GM19193 (cell line): ENCODE measurements around the gene CERS1.

ENCODE experiments used
- POLR2A ChIP-seq: IDR thresholded peaks from 4 replicates; pipeline ENCODE4 v1.6.1; 2011; ENCODE audit not compliant: insufficient read depth, insufficient read length; ENCODE audit errors: extremely low read depth

The CERS1 gene

GRCh38 chr19:18847549-18848463 lies 48.2 kb downstream of the CERS1 start:
- no peak for TF ChIP-seq POLR2A

GRCh38 chr19:18846862-18847548 lies 49.0 kb downstream of the CERS1 start:
- TF ChIP-seq POLR2A, result no peak

- no peak for TF ChIP-seq POLR2A
Measured at GRCh38 chr19:18845961-18846360, 50.0 kb downstream of the CERS1 start.

- no peak for TF ChIP-seq POLR2A
Measured at GRCh38 chr19:18844806-18845329, 51.1 kb downstream of the CERS1 start.

- TF ChIP-seq POLR2A, result no peak
Measured at GRCh38 chr19:18843960-18844359, 52.0 kb downstream of the CERS1 start.

- no peak for TF ChIP-seq POLR2A
Measured at GRCh38 chr19:18842166-18842565, 53.8 kb downstream of the CERS1 start.

GRCh38 chr19:18841400-18841799 lies 54.6 kb downstream of the CERS1 start:
- no peak for TF ChIP-seq POLR2A

- no peak for TF ChIP-seq POLR2A
Measured at GRCh38 chr19:18840288-18841267, 55.4 kb downstream of the CERS1 start.

GRCh38 chr19:18839465-18840287 lies 56.3 kb downstream of the CERS1 start:
- no peak for TF ChIP-seq POLR2A

GRCh38 chr19:18834644-18834984 lies 61.3 kb downstream of the CERS1 start:
- no peak for TF ChIP-seq POLR2A

GRCh38 chr19:18833849-18834643 lies 61.9 kb downstream of the CERS1 start:
- no peak for TF ChIP-seq POLR2A

GRCh38 chr19:18833141-18833476 lies 62.8 kb downstream of the CERS1 start:
- TF ChIP-seq POLR2A, result no peak
